Lower lobe of right lung (tissue), 2 donors: ENCODE results near the gene MLC1. TPM values are rescaled to one million over a fixed set of nuclear protein-coding genes. Genes with fewer than 3 reads are reported as not detected.

Experiments used
- ATAC-seq, 2 donors: fragments of 200-7000 bp; cut with Tn5 transposase; one replicate each; pipeline ENCODE4 v1.9.1; 2020 to 2022; ENCODE audit warnings: mild to moderate bottlenecking in 2 of 2, moderate library complexity in 2 of 2
- DNase-seq: peaks from one replicate; pipeline ENCODE4 v3.0.0-alpha.2; 2020
- H3K27ac ChIP-seq: fragments of 200-600 bp; one replicate; pipeline ENCODE4 v1.8.0; 2022
- H3K27me3 ChIP-seq: fragments of 200-600 bp; one replicate; pipeline ENCODE4 v1.8.0; 2022; ENCODE audit warnings: low read depth
- H3K36me3 ChIP-seq: fragments of 200-600 bp; one replicate; pipeline ENCODE4 v1.8.0; 2022; ENCODE audit warnings: mild to moderate bottlenecking
- H3K4me1 ChIP-seq: fragments of 200-600 bp; one replicate; pipeline ENCODE4 v1.8.0; 2022
- H3K4me3 ChIP-seq: fragments of 200-600 bp; one replicate; pipeline ENCODE4 v1.8.0; 2022; ENCODE audit warnings: mild to moderate bottlenecking
- H3K9me3 ChIP-seq: fragments of 200-600 bp; one replicate; pipeline ENCODE4 v1.8.0; 2022
- CTCF ChIP-seq: fragments of 200-600 bp; IDR thresholded peaks from one replicate; pipeline ENCODE4 v1.8.0; 2022; ENCODE audit warnings: antibody characterized with exemption, mild to moderate bottlenecking
- intact Hi-C: fragments of 100-400 bp; cut with DNase I; formaldehyde crosslinking; loops from one replicate; pipeline ENCODE4 v1.11.0; 2022
- total RNA-seq: library from RNA; stranded (reverse); fragmentation: NEBNext Ultra II Directional; extraction: Animal tissue kit (Norgen Biotek cat#: 25700); gene quantifications from one replicate; pipeline ENCODE4 v1.2.1, GENCODE V29; 2021
- donor health status: DM: no; HTN: yes; CAD: no; lungs with severe emphysema.

Gene MLC1
- total RNA-seq, 1 donor from 2014 or later = 3.2 TPM

- Histone ChIP-seq H3K36me3 (no peaks in the 10 kb centered on the region), H3K9me3 (no peaks in the 10 kb centered on the region), H3K4me1 (peaks cover 11% of the 10 kb centered on the region), H3K27me3 (peaks cover 7% of the 10 kb centered on the region), H3K27ac (no peak overlapping the region), H3K4me3 (no peak overlapping the region)
- intact Hi-C loops = no loop called here
- DNase-seq (no peak), ATAC-seq (no peak)
- TF ChIP-seq CTCF = no peak
These were observed 25.8 kb upstream of the MLC1 start for GRCh38 chr22:50111056-50111455.

- intact Hi-C loops = no loop called here
These were observed 22.3 kb upstream of the MLC1 start for GRCh38 chr22:50107529-50107928.

GRCh38 chr22:50105208-50106100 lies 20.2 kb upstream of the MLC1 start:
- intact Hi-C loops = no loop called here
- no peaks in the 10 kb centered on the region for H3K36me3 ChIP-seq
- DNase-seq (no peak), ATAC-seq (peak in 1 of 2 donors; percentile 39)
- no peak overlapping the region for H3K4me3 ChIP-seq
- H3K4me1 ChIP-seq = no peaks in the 10 kb centered on the region
- H3K27ac ChIP-seq = no peak overlapping the region
- H3K9me3 ChIP-seq = no peaks in the 10 kb centered on the region
- no peak for TF ChIP-seq CTCF
- H3K27me3 ChIP-seq = no peaks in the 10 kb centered on the region

More at GRCh38 chr22:50107529-50107928, 22.3 kb upstream of the MLC1 start:
- H3K9me3 ChIP-seq = no peaks in the 10 kb centered on the region
- no peak for TF ChIP-seq CTCF
- no peak overlapping the region for H3K27ac ChIP-seq
- no peak overlapping the region for H3K4me3 ChIP-seq
- no peaks in the 10 kb centered on the region for H3K27me3 ChIP-seq
- ATAC-seq = no peak
- H3K36me3 ChIP-seq = no peaks in the 10 kb centered on the region
- H3K4me1 ChIP-seq = no peaks in the 10 kb centered on the region
- DNase-seq = no peak

- ATAC-seq = no peak
- Histone ChIP-seq H3K27me3 (no peaks in the 10 kb centered on the region), H3K4me3 (no peak overlapping the region), H3K4me1 (no peaks in the 10 kb centered on the region), H3K27ac (no peak overlapping the region), H3K9me3 (no peaks in the 10 kb centered on the region), H3K36me3 (no peaks in the 10 kb centered on the region)
- no peak for DNase-seq
- TF ChIP-seq CTCF = no peak
- intact Hi-C loops = no loop called here
These were observed 18.9 kb upstream of the MLC1 start for GRCh38 chr22:50104141-50104544.

GRCh38 chr22:50102946-50103345 lies 17.7 kb upstream of the MLC1 start:
- Histone ChIP-seq H3K4me1 (no peaks in the 10 kb centered on the region), H3K4me3 (no peak overlapping the region), H3K27me3 (no peaks in the 10 kb centered on the region), H3K36me3 (no peaks in the 10 kb centered on the region), H3K9me3 (no peaks in the 10 kb centered on the region), H3K27ac (no peak overlapping the region)
- DNase-seq (no peak), ATAC-seq (peak in 1 of 2 donors; percentile 57)
- intact Hi-C loops = no loop called here
- TF ChIP-seq CTCF = no peak
